SK-N-SH (cell line): ENCODE data around the gene TBX21. TPM values are rescaled to one million over a fixed set of nuclear protein-coding genes. Genes with fewer than 3 reads are reported as not detected.

Experiments used
- CTCF ChIA-PET: fragments of 300-600, 350-600 bp; formaldehyde crosslinking; extraction: SDS; loops from one replicate; lab custom pipeline; 2021; lab: Yijun Ruan, JAX
- POLR2A ChIA-PET: fragments of 350-600 bp; sonication (Branson Sonifier 250); formaldehyde crosslinking; extraction: SDS; loops from one replicate; lab custom pipeline; 2020; ENCODE audit warnings: antibody characterized with exemption, inconsistent platforms; lab: Yijun Ruan, JAX
- DNase-seq: peaks from one replicate; pipeline ENCODE4 v3.0.0; 2012
- H2AFZ ChIP-seq: fragments of 200-600 bp; sonication (generic); 2 replicates; pipeline ENCODE4 v1.8.1; 2016; ENCODE audit warnings: antibody characterized with exemption, mild to moderate bottlenecking, low read depth
- H3F3A ChIP-seq: fragments of 200-600 bp; sonication (generic); replicated peaks from 2 replicates; pipeline ENCODE3; 2016; ENCODE audit warnings: antibody characterized with exemption, mild to moderate bottlenecking; ENCODE audit not compliant: insufficient read depth
- H3K27ac ChIP-seq, 2 experiments: fragments of 200-500 bp in 1 of 2; fragments of 200-600 bp in 1 of 2; sonication (Bioruptor generic) in 1 of 2; sonication (generic), shearing (Covaris generic) in 1 of 2; 2 replicates each; pipeline versions ENCODE4 v1.5.1 to v1.6.1; 2014 to 2016; ENCODE audit warnings: low read depth in 2 of 2, inconsistent platforms in 1 of 2, low read length in 1 of 2, mild to moderate bottlenecking in 1 of 2, mixed read lengths in 1 of 2
- H3K27me3 ChIP-seq: fragments of 200-600 bp; sonication (generic), shearing (Covaris generic); 2 replicates; pipeline ENCODE4 v1.6.1; 2016; ENCODE audit warnings: mixed run types; ENCODE audit not compliant: insufficient read depth
- H3K36me3 ChIP-seq, 2 experiments: fragments of 200-500 bp in 1 of 2; fragments of 200-600 bp in 1 of 2; sonication (Bioruptor generic) in 1 of 2; sonication (generic) in 1 of 2; replicated peaks in 1 of 2; 2 replicates each; pipeline versions ENCODE3 to v1.5.1; 2014 to 2016; ENCODE audit warnings: low read length in 1 of 2, mild to moderate bottlenecking in 1 of 2; ENCODE audit not compliant: insufficient read depth in 2 of 2, control insufficient read depth in 1 of 2
- H3K4me1 ChIP-seq, 2 experiments: fragments of 200-500 bp in 1 of 2; fragments of 200-600 bp in 1 of 2; sonication (Bioruptor generic) in 1 of 2; sonication (generic), shearing (Covaris generic) in 1 of 2; 2 replicates each; pipeline versions ENCODE4 v1.5.1 to v1.6.1; 2014 to 2016; ENCODE audit warnings: low read depth in 1 of 2, low read length in 1 of 2, mixed run types in 1 of 2; ENCODE audit not compliant: insufficient read depth in 2 of 2, control insufficient read depth in 1 of 2
- H3K4me2 ChIP-seq: fragments of 200-600 bp; sonication (generic), shearing (Covaris generic); 2 replicates; pipeline ENCODE4 v1.6.1; 2017; ENCODE audit warnings: mixed run types
- H3K4me3 ChIP-seq, 2 experiments: fragments of 200-500 bp in 1 of 2; fragments of 200-600 bp in 1 of 2; sonication (Bioruptor generic) in 1 of 2; sonication (generic), shearing (Covaris generic) in 1 of 2; 2 replicates each; pipeline versions ENCODE4 v1.5.1 to v1.8.1; 2014 to 2016; ENCODE audit warnings: low read depth in 2 of 2, inconsistent platforms in 1 of 2, low read length in 1 of 2, mild to moderate bottlenecking in 1 of 2, mixed read lengths in 1 of 2, moderate library complexity in 1 of 2
- H3K79me2 ChIP-seq: fragments of 200-600 bp; sonication (generic); 2 replicates; pipeline ENCODE4 v1.8.1; 2017; ENCODE audit warnings: mild to moderate bottlenecking; ENCODE audit not compliant: insufficient read depth
- H3K9ac ChIP-seq: fragments of 200-600 bp; sonication (generic); 2 replicates; pipeline ENCODE4 v1.6.1; 2017; ENCODE audit warnings: mixed run types
- H3K9me2 ChIP-seq: fragments of 200-600 bp; sonication (generic); 2 replicates; pipeline ENCODE4 v1.6.1; 2017; ENCODE audit warnings: mixed run types
- H3K9me3 ChIP-seq: fragments of 200-600 bp; sonication (generic); 2 replicates; pipeline ENCODE4 v1.6.1; 2017; ENCODE audit warnings: mixed run types, mild to moderate bottlenecking, moderate library complexity
- H4K20me1 ChIP-seq: fragments of 200-600 bp; sonication (generic); 2 replicates; pipeline ENCODE4 v1.6.1; 2017; ENCODE audit warnings: mild to moderate bottlenecking, mixed run types; ENCODE audit not compliant: insufficient read depth
- CHD2 ChIP-seq: fragments of 150-350 bp; IDR thresholded peaks from 2 replicates; pipeline ENCODE4 v1.6.1; 2018; ENCODE audit warnings: low read length; ENCODE audit not compliant: partially characterized antibody
- EP300 ChIP-seq, 2 experiments: IDR thresholded peaks; 2 replicates each; pipeline versions ENCODE4 v1.4.0 to v1.6.1; 2012; ENCODE audit warnings: borderline replicate concordance in 1 of 2, low read depth in 1 of 2, low read length in 1 of 2
- EZH2phosphoT487 ChIP-seq: fragments of 200-600 bp; sonication (generic); IDR thresholded peaks from 2 replicates; pipeline ENCODE4 v1.6.1; 2017; ENCODE audit warnings: low read depth, mixed run types, mild to moderate bottlenecking, antibody characterized with exemption, moderate library complexity, borderline replicate concordance
- FOXM1 ChIP-seq: IDR thresholded peaks from 2 replicates; pipeline ENCODE4 v1.4.0; 2012; ENCODE audit warnings: low read depth, mild to moderate bottlenecking
- GABPA ChIP-seq: IDR thresholded peaks from 2 replicates; pipeline ENCODE4 v1.4.0; 2012; ENCODE audit warnings: low read depth, mild to moderate bottlenecking
- MAX ChIP-seq: IDR thresholded peaks from 2 replicates; pipeline ENCODE4 v1.4.0; 2012; ENCODE audit warnings: low read depth
- NFIC ChIP-seq: IDR thresholded peaks from 2 replicates; pipeline ENCODE4 v1.4.0; 2012; ENCODE audit warnings: borderline replicate concordance
- RAD21 ChIP-seq: IDR thresholded peaks from 2 replicates; pipeline ENCODE4 v1.6.1; 2012; ENCODE audit warnings: mild to moderate bottlenecking, low read length
- SMC3 ChIP-seq: IDR thresholded peaks from 2 replicates; pipeline ENCODE4 v1.6.1; 2012; ENCODE audit warnings: low read depth, low read length, improper control_type of control experiment
- TEAD4 ChIP-seq: IDR thresholded peaks from 2 replicates; pipeline ENCODE4 v1.4.0; 2012; ENCODE audit warnings: mild to moderate bottlenecking, borderline replicate concordance; ENCODE audit not compliant: insufficient read depth
- YY1 ChIP-seq: IDR thresholded peaks from 2 replicates; pipeline ENCODE4 v1.4.0; 2012; ENCODE audit warnings: low read depth, mild to moderate bottlenecking
- WGBS: methylation state at CpG from one replicate; pipeline ENCODE4 v1.1.6; 2017; ENCODE audit warnings: low lambda C conversion rate; 5-methylcytosine and 5-hydroxymethylcytosine counted together
- polyA plus RNA-seq, 3 experiments: library from polyadenylated mRNA; depleted of rRNA; stranded (reverse); fragments of >200 nt; gene quantifications; 2 replicates each; pipeline ENCODE4 v1.2.3, GENCODE V29; 2012

The TBX21 gene
- polyA plus RNA-seq, 1 of the 3 experiments (the other 2 are of a cell fraction), result not detected

DNA sequence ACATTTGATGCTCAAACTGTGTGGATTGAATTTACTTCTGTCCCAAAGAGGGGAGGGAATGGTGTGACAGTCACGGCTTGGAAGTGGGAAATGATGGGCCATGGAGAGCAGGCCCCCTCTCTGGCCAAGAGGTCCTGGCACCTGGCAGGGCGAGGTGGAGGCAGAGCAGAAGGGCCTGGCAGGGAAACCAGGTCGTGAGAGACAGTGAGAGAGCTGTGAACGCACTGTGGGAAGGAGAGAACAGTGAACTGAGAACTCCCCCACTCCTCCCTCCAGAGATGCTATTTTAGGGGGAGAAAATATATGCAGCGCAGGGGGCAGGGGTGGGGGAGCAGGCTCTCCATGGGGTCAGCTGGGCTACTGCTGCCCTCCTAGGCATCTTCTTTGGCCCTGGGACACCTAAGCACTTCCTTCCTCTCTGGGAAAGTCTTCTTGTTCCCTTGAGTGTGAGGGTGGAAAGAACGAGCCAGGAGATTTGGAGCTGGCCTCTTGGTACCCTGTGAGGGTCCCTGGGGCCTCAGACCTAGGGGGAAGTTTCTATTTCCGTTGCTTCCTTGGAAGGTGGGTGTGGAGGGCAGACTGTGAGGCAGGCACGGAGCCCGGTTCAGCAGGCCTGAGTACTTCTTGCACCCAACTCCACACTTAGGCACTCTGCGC lies 17.2 kb upstream of the TBX21 start:
- Histone ChIP-seq H3K4me3 (no peak overlapping the region), H4K20me1 (peaks cover 25% of the 10 kb centered on the region; the same call in 1 of the 2 replicates), H3K27me3 (peaks cover 67% of the 10 kb centered on the region), H2AFZ (no peak overlapping the region), H3K36me3 (peaks cover 0 to 4% of the 10 kb centered on the region in 2 experiments), H3K79me2 (no peaks in the 10 kb centered on the region), H3K4me1 (peaks cover 0 to 24% of the 10 kb centered on the region in 2 experiments; a peak in 3 of 4 replicates), H3F3A (peaks cover 15% of the 10 kb centered on the region), H3K9me2 (no peaks in the 10 kb centered on the region), H3K9ac (no peak overlapping the region)
- ChIA-PET POLR2A (no interaction called here), CTCF (interaction anchor here (1.0 to 14.7 kb wide), 8 partner anchors 9 to 51 kb away, joined by 3 to 195 read pairs (median 6); partner anchors contain the start of genes TBKBP1 and TBX21)
- no peak for DNase-seq
- 51% methylated on average over 10 of the region's 10 CpGs for WGBS
- no peak for TF ChIP-seq NFIC
- no peak for TF ChIP-seq SMC3
- no peak for TF ChIP-seq EP300 (IDR thresholded peaks at IDR 0.05; ENCODE audit: borderline replicate concordance in 1 of 2, low read depth in 1 of 2, low read length in 1 of 2)
- TF ChIP-seq EZH2phosphoT487, result no peak
- TF ChIP-seq YY1, result no peak
- TF ChIP-seq, all 33 proteins: peak for 0
- no peaks in the 10 kb centered on the region for H3K9me3 ChIP-seq
- H3K4me2 ChIP-seq, result no peak overlapping the region
- H3K27ac ChIP-seq, result no peak overlapping the region

DNA sequence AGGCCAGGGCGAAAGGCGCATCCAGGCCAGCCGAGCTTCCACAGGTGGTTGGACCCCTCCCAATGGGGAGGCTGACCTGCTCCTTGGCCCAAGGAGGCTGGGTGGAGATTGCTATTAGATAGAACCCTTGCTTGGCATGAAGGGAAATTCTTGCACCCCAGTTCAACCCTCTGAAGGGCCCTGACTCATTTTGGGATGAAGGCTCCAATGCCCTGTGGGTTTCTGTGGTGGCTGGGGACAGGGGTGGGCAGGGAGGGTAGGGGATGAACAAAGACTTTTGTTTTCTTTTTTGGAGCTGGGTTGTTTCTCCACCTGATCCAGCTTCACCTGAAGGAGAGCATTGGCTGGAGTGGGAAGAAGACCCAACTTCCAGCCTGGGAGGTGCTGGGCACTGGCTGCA lies 16.7 kb upstream of the TBX21 start:
- no peak overlapping the region for H2AFZ ChIP-seq
- H3K4me1 ChIP-seq, result peaks cover 3 to 27% of the 10 kb centered on the region in 2 experiments; a peak in 3 of 4 replicates
- WGBS, result 90% methylated on average over 3 of the region's 3 CpGs
- H3K9me3 ChIP-seq, result no peaks in the 10 kb centered on the region
- H3K27ac ChIP-seq, result no peak overlapping the region
- H3K79me2 ChIP-seq, result no peaks in the 10 kb centered on the region
- no peaks in the 10 kb centered on the region for H3K36me3 ChIP-seq
- ChIA-PET POLR2A (no interaction called here), CTCF (interaction anchor here (1.0 to 14.7 kb wide), 8 partner anchors 9 to 51 kb away, joined by 3 to 195 read pairs (median 6); partner anchors contain the start of genes TBKBP1 and TBX21)
- no peak overlapping the region for H3K9ac ChIP-seq
- no peak overlapping the region for H3K4me3 ChIP-seq
- H4K20me1 ChIP-seq, result peaks cover 19% of the 10 kb centered on the region; the same call in 1 of the 2 replicates
- H3K4me2 ChIP-seq, result no peak overlapping the region
- DNase-seq, result no peak
- H3F3A ChIP-seq, result peaks cover 15% of the 10 kb centered on the region
- TF ChIP-seq TEAD4 (no peak), EP300 (IDR thresholded peaks at IDR 0.05; ENCODE audit: borderline replicate concordance in 1 of 2, low read depth in 1 of 2, low read length in 1 of 2) (no peak), GABPA (no peak), CHD2 (no peak), FOXM1 (no peak), MAX (no peak), RAD21 (no peak)
- peaks cover 67% of the 10 kb centered on the region for H3K27me3 ChIP-seq
- no peaks in the 10 kb centered on the region for H3K9me2 ChIP-seq
